ENCODE results near the gene ADGRA1. TPM values are rescaled to one million over a fixed set of nuclear protein-coding genes. Genes with fewer than 3 reads are reported as not detected.
"Not testable (repeated sequence)": the region's sequence is repeated elsewhere in the genome, so short reads cannot be mapped to it uniquely, and the experiment has no call there.

Gene ADGRA1
- total and polyA plus RNA-seq, 2 of the 13 experiments (the other 11 are each of a cell fraction or from before 2014, with no cell fraction given), result not detected

GRCh38 chr10:133173860-133174640 is 86.3 kb downstream of the ADGRA1 start (continued):
- no peak for TF ChIP-seq ZNF737 (CRISPR knock-in tag; IDR thresholded peaks at IDR 0.05; ENCODE audit: borderline replicate concordance)
- TF ChIP-seq, protein P1, sequence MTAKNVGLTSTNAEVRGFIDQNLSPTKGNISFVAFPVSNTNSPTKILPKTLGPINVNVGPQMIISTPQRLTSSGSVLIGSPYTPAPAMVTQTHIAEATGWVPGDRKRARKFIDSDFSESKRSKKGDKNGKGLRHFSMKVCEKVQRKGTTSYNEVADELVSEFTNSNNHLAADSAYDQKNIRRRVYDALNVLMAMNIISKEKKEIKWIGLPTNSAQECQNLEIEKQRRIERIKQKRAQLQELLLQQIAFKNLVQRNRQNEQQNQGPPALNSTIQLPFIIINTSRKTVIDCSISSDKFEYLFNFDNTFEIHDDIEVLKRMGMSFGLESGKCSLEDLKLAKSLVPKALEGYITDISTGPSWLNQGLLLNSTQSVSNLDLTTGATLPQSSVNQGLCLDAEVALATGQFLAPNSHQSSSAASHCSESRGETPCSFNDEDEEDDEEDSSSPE (CRISPR knock-in tag; IDR thresholded peaks at IDR 0.05), result no peak
- no peak for TF ChIP-seq MATR3 (CRISPR knock-in tag; IDR thresholded peaks at IDR 0.05)

DNA sequence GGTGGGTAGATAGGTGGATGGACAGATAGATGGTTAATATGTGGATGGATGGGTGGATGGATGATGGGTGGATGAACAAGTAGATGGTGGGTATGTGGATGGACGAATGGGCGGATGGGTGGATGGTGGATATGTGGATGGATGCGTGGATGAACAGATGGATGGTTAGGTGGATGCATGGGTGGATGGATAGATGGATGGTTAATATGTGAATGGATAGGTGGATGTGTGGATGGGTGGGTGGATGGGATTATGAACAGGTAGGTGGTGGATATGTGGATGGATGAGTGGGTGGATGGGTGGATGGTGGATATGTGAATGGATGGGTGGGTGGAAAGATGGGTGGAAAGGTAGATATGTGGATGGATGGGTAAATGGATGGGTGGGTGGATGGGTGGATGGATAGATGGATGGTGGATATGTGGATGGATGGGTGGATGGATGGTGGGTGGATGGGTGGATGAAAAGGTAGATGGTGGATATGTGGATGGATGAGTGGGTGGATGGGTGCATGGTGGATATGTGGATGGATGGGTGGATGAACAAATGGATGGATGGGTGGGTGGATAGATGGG is 87.1 kb downstream of the ADGRA1 start:
- no TSS peak for BruUV-seq (replicated peaks)
- Histone ChIP-seq H3K4me2 (ENCODE audit: low read depth, low read length) (no peak overlapping the region), H3K27ac (ENCODE audit: extremely low read length, insufficient read depth, low read length) (no peak overlapping the region), H2AFZ (ENCODE audit: low read length) (no peak overlapping the region), H3K27me3 (ENCODE audit: control insufficient read depth in 1 of 2, insufficient read depth in 2 of 2, low read length in 2 of 2) (peaks cover 3 to 15% of the 10 kb centered on the region in 2 experiments; a peak in 3 of 5 replicates), H3K9ac (ENCODE audit: insufficient read depth, low read depth, low read length) (no peak overlapping the region), H3K4me3 (replicated peaks in 1 of 3; ENCODE audit: insufficient read depth in 1 of 3, low read depth in 2 of 3, low read length in 3 of 3) (no peak overlapping the region), H3K36me3 (replicated peaks in 1 of 2; ENCODE audit: control insufficient read depth in 1 of 2, insufficient read depth in 2 of 2, low read length in 2 of 2) (no peaks in the 10 kb centered on the region), H4K20me1 (ENCODE audit: insufficient read depth, low read length) (no peaks in the 10 kb centered on the region), H3K9me3 (ENCODE audit: low read length) (peaks cover 10% of the 10 kb centered on the region; the same call in 1 of the 2 replicates), H3K79me2 (ENCODE audit: insufficient read depth, low read length) (no peaks in the 10 kb centered on the region), H3K4me1 (ENCODE audit: insufficient read depth, low read length) (no peaks in the 10 kb centered on the region)
- intact Hi-C loops (cut with micrococcal nuclease; ENCODE audit: unreplicated experiment) (no loop called here), in situ Hi-C loops (cut with HindIII; ENCODE audit: extremely low pct_ligation_motif_present, low pct_unique_long_range_greater_than_20kb) (no loop called here)
- no peak for FAIRE-seq
- TF ChIP-seq SNAPC2 (CRISPR knock-in tag; IDR thresholded peaks at IDR 0.05), result no peak
- no peak for TF ChIP-seq NR2F2 (IDR thresholded peaks at IDR 0.05; ENCODE audit: borderline replicate concordance, low read depth)
- TF ChIP-seq PHF20 (CRISPR knock-in tag; IDR thresholded peaks at IDR 0.05), result no peak
- no peak for TF ChIP-seq ZNF672 (CRISPR knock-in tag; IDR thresholded peaks at IDR 0.05)
- no peak for TF ChIP-seq SIN3B (IDR thresholded peaks at IDR 0.05; ENCODE audit: low read length)
- 15% methylated on average over 3 of the region's 3 CpGs for WGBS (ENCODE audit: low lambda C conversion rate)
- no peak for DNase-seq (ENCODE audit: low spot score)
- ChIA-PET POLR2A (no interaction called here), CTCF (ENCODE audit: low intra/inter-chr PET ratio, low total read pairs) (no interaction called here)
- ATAC-seq, result no peak

GRCh38 chr10:133175624-133176023 is 87.9 kb downstream of the ADGRA1 start:
- H3K9ac ChIP-seq (ENCODE audit: insufficient read depth, low read depth, low read length); CTCF ChIA-PET (ENCODE audit: low intra/inter-chr PET ratio, low total read pairs); in situ Hi-C loops (cut with HindIII; ENCODE audit: extremely low pct_ligation_motif_present, low pct_unique_long_range_greater_than_20kb); intact Hi-C loops (cut with micrococcal nuclease; ENCODE audit: unreplicated experiment); POLR2A ChIA-PET; ATAC-seq; H4K20me1 ChIP-seq (ENCODE audit: insufficient read depth, low read length); H3K36me3 ChIP-seq (replicated peaks in 1 of 2; ENCODE audit: control insufficient read depth in 1 of 2, insufficient read depth in 2 of 2, low read length in 2 of 2); H2AFZ ChIP-seq (ENCODE audit: low read length); BruUV-seq (replicated peaks); H3K9me3 ChIP-seq (ENCODE audit: low read length); H3K4me2 ChIP-seq (ENCODE audit: low read depth, low read length); H3K27ac ChIP-seq (ENCODE audit: extremely low read length, insufficient read depth, low read length); H3K4me1 ChIP-seq (ENCODE audit: insufficient read depth, low read length); DNase-seq (ENCODE audit: low spot score); H3K79me2 ChIP-seq (ENCODE audit: insufficient read depth, low read length); H3K4me3 ChIP-seq (replicated peaks in 1 of 3; ENCODE audit: insufficient read depth in 1 of 3, low read depth in 2 of 3, low read length in 3 of 3); FAIRE-seq: not testable (repeated sequence)
- peaks cover 3 to 18% of the 10 kb centered on the region in 2 experiments; a peak in 3 of 5 replicates for H3K27me3 ChIP-seq (ENCODE audit: control insufficient read depth in 1 of 2, insufficient read depth in 2 of 2, low read length in 2 of 2)
- WGBS (ENCODE audit: low lambda C conversion rate), result 3% methylated on average over 4 of the region's 4 CpGs

All from HepG2 (cell line).